Stimulated activated CD8-positive, alpha-beta memory T cell treated with anti-CD3 and anti-CD28 coated beads, Interleukin-7, amount 100 ng/mL, for 1 hour (primary cell): Measurements from ENCODE around the gene SMIM32.

Experiments used
- DNase-seq, 2 donors: peaks; one replicate each; pipeline ENCODE4 v3.0.0-alpha.2; 2020; ENCODE audit warnings: low read depth in 2 of 2

SMIM32 gene

DNA sequence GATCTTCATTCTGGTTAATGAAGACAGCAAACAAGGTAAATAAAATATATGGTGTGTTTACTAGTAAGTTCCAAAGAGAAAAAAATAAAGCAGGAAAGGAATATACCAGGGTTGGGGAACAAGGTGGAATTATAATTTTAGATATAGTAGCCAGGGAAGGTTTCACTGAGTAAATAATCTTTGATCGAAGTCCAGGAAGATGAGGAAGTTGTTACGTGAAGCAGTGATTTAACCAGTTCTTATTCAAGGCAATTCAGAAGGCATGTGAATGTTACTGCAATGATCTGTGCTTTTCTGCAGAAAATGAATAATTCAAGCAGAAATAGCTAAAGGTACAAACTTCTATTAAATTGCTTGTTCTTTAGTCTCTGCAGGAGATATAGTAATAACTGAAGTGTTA, 6.2 kb downstream of the SMIM32 start:
- DNase-seq, result no peak

- no peak for DNase-seq
These were observed 6.8 kb downstream of the SMIM32 start for GRCh38 chr5:136185974-136186665.

- DNase-seq, result no peak
These were observed 10.3 kb downstream of the SMIM32 start for GRCh38 chr5:136182618-136183017.

DNA sequence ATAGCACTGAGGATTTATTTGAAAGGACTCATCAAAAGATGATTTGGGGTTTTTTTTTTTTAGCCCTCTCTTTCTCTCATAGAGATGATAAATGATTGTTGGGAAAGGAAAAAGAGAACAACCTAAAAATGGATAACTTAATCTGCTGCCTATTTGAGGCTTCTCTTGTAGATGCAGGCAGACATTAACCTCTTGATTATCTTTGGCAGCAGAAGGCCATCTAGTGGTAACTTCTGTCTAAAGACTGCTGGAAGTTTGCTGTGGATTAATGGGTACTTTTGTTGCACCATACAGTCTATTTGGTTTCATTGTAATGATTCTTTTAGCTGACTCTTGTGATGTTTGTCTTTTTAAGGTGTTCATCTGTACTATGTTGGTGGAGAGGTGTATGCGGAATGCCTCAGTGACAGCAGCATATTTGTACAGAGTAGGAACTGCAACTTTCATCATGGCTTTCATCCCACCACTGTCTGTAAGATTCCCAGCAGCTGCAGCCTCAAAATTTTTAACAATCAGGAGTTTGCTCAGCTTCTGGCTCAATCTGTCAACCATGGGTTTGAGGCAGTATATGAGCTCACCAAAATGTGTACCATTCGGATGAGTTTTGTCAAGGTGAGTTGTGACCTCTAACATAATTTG, 18.8 kb downstream of the SMIM32 start:
- no peak for DNase-seq

GRCh38 chr5:136169218-136169617, 23.7 kb downstream of the SMIM32 start:
- no peak for DNase-seq

- no peak for DNase-seq
These were observed 26.1 kb downstream of the SMIM32 start for GRCh38 chr5:136166909-136167308.

DNA sequence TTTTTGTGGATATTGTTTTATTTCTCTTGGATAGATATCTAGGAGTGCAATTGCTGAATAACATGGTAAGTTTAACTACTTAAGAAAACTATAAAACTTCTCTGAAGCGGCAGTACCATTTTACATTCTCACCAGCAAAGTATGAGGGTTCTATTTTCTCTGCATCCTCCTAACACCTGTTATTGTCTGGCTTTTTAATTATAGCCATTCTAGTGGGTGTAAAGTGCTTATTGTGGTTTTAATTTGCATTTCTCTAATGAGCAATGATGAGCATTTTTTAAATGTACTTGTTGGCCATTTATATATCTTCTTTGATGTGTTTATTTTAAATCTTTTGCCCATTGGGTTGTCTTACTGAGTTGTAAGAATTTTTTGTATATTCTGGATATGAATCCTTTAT, 28.7 kb downstream of the SMIM32 start:
- no peak for DNase-seq

- DNase-seq, result no peak
These were observed 31.0 kb downstream of the SMIM32 start for GRCh38 chr5:136162008-136162407.

GRCh38 chr5:136159457-136159856, 33.5 kb downstream of the SMIM32 start:
- DNase-seq, result no peak

DNA sequence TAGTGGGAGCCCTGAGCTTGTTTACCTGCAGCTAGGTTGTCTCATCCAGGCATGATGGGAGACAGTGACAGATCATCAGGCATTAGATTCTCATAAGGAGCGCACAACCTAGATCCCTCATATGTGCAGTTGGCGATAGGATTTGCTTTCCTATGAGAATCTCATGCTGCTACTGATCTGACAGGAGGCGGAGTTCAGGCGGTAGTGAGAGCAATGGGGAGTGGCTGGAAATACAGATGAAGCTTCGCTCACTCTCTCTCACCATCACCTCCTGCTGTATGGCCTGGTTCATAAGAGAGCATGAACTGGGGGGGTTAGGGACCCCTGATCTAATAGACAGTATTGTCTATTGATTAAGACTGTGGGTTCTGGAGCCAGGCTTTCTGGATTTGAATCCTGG, 35.4 kb downstream of the SMIM32 start:
- no peak for DNase-seq

DNA sequence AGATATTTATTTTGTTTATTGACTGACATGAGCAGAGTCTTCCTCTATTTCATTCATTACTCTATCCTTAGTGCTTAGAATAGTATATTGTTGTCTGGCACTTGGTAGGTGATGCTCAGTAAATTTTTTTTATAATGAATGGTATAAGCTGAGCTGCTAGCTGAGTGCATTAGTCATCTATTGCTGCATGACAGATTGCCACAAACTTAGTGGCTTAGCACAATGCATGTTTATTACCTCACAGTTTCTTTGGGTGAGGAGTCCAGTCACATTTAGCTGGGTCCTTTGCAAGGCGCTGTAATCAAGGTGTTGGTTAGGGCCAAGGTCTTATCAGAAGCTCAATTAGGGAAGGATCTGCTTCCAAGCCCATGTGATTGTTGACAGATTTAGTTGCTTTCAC, 37.2 kb downstream of the SMIM32 start:
- no peak for DNase-seq

DNA sequence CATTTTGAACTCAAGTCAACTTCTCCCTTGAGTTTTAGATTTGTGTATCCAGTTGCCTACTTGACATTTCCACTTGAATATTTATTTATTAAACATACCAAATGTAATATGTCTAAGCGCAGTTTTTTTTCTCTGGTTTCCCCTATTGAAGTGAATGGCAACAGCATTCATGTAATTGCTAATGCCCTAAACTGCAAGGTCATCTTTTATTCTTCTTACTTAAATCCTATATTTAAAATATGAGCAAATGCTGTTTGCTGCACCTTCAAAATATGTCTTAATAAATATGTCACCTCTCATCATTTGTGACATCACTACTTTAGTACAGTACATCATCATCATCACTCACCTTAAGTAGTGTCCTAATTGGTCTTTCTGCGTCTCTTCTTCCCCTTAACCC, 37.9 kb downstream of the SMIM32 start:
- no peak for DNase-seq

GRCh38 chr5:136153581-136154236, 39.3 kb downstream of the SMIM32 start:
- no peak for DNase-seq

DNA sequence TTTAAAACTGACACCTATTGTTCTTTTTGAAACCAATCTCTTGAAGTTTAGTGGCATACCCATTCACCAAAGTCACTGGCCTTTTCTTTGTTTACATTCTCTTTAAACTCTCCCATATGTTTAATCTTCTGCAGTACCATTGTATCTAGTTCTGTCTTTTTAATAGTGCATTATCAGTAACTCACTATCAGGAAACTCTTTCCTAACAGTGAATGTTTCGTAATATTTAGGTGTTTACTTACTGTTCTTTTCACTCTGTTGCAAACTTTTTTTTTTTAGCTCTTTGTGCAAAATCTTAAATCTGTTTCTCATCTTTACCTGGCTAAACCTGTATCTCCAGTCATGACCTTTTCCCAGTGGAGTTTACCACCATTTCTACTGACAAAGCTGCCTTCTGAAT, 43.1 kb downstream of the SMIM32 start:
- no peak for DNase-seq

GRCh38 chr5:136147632-136148031, 45.3 kb downstream of the SMIM32 start:
- no peak for DNase-seq

- no peak for DNase-seq
These were observed 46.8 kb downstream of the SMIM32 start for GRCh38 chr5:136146201-136146600.

DNA sequence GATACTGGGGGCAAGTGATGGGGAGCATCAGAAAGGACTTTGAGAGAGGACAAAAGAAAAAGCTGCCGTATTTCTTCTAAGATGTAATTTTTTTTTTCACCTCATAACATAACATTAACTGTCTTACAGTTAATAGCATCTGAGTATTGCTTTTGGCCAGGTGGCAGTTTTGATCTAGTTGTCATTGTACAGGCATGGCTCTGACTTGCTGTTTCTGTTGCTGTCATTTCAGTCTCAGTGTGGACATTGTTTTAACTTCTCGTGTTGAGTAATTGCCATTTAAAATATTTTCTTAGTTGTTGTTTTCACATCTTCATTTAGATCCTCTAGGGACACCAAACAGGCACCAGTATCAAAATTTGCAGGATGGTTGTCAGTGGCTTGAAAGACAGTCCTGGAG, 47.9 kb downstream of the SMIM32 start:
- DNase-seq, result no peak

DNA sequence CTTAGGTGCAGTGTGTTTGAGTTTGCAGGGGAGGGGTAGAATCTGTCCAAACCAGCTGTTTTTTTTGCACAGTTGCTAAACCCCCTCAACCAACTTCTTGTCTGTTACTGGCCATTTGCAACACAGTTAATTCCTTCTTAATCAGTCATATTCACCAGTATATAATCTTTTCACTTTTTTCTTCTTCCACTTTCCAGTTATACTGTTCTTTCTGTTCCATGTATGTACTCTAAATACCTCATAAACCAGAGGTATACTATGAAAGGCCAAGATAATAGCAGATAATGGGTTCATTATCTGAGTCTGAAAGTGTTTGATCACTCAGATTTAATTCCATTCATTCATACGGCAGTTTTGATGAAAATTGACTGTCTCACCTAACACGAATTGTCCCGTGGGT, 49.2 kb downstream of the SMIM32 start:
- no peak for DNase-seq

- DNase-seq, result no peak
These were observed 49.6 kb downstream of the SMIM32 start for GRCh38 chr5:136143312-136143711.

GRCh38 chr5:136141561-136141960, 51.4 kb downstream of the SMIM32 start:
- DNase-seq, result no peak
